Activated effector memory CD4-positive, alpha-beta T cell treated with Interleukin-2 at 50 U/mL for 16 hours (primary cell): Measurements from ENCODE around the gene PPM1A.
"Not testable (repeated sequence)": the region's sequence is repeated elsewhere in the genome, so short reads cannot be mapped to it uniquely, and the experiment has no call there.

Source experiments
- DNase-seq: peaks from one replicate; pipeline ENCODE4 v3.0.0-alpha.2; 2020

PPM1A gene

DNA sequence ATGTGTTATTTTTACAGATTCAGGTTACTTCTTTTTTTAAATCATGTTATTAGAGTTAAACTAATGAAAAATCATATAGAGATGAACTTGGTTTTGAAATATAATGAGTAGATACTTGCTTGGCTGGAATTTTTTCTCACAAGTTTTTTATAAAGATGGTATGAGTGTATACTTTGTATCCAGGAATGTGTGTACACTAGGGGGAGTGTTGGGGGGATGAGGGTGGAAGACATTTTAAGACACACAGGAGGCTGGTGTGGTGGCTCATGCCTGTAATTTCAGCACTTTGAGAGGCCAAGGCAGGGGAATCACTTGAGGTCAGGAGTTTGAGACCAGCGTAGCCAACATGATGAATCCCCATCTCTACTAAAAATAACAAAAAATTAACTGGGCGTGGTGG is 23.2 kb downstream of the PPM1A start:
- no peak for DNase-seq

DNA sequence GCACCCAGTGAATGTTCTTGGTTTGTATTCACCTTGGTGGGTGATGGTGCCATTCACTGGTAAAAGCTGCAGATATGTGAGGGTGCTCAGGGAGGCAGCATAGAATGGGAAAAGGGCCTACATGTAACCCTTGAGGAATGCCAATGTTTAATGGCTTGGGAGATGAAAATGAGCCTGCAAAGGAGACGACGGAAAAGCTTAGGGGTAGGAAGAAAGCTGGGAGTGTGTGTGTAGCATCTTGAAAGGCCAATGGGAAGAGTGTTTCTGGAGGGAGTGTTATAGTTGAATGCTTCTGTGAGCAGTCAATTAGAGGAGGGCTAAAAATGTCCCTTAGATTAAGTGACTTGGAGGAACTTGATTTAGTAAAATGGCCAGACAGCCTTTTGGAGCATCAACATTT is 24.9 kb downstream of the PPM1A start:
- no peak for DNase-seq

DNA sequence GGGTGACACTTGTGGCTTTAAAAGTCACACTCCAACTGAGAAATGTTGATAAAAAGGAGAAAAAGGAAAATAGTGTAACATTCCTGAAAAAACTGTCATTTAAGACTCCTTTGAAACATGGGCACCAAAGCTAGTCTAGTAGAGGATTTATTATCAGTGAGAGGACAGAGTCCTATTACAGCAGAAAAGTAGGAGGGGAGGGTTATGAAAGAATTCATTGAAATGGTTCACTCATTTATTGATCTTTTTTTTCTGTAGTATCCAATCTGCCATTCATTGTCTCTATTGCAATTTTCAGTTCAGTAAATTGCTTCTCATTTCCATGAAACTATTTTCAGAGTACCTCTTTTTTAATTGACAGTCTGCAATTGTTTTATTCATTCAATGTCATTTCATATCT is 25.4 kb downstream of the PPM1A start:
- DNase-seq = no peak

DNA sequence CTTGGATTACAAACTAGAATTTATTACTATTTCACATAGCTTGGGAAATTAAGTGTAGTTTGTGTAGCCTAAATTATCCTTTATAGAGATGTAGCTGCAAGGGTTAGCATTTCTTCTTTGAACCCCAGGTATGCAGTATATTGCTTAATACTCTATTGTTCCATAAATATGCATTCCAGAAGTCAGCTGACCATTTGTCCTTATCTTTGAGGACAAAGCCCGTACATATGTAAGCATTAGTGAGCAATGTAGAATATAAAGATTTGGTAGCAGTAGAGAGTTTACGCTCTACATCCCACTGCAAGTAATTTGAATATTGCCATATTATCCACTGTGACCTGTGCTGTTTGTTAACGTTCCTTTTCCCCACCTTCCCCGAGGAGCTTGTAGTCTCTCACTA is 26.9 kb downstream of the PPM1A start:
- DNase-seq = no peak

DNA sequence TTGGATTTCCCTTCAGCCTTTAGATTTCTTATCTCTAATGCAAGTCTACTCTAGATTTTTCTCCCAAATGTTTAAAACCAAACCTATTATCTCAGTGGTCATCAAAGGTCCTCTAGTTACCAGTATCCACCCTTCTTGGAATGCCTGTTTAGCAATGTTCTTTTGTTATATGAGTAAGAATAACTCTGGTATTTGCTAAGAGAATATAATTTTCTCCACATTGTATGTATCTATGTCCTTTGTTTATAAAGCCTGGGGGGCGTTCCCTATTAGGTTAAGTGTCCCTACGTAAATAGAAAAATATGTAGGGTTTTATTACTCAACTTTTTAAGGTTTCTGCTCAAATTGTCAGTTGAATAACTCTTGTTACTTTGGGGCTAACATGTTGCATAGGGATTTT is 27.3 kb downstream of the PPM1A start:
- no peak for DNase-seq

DNA sequence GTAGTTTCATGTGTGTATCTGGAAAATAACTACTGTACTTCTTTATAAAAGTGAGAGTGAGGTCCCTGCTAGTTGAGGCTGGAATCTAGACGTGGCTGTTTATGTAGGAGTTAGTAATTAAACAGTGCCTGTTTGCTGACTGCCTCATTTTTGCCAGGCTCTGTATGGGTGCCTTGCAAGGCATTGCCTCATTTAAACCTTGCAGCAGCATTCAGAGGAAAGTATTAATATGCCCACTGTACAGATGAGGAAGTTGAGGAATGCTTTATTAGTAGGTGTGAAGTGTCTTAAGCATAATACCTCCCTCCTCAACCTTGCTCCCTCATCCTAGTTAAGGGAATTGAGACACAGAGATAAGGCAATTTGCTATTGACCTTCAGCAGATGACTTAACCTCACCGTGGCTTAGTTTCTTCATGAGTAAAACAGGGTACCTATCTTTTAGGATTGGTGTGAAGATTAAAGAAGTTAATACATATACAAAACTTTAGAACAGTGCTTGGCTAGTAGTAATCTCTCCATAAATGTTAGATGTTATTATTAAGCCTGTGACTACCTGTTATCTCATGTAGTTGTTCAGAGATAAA is 28.7 kb downstream of the PPM1A start:
- DNase-seq = no peak

DNA sequence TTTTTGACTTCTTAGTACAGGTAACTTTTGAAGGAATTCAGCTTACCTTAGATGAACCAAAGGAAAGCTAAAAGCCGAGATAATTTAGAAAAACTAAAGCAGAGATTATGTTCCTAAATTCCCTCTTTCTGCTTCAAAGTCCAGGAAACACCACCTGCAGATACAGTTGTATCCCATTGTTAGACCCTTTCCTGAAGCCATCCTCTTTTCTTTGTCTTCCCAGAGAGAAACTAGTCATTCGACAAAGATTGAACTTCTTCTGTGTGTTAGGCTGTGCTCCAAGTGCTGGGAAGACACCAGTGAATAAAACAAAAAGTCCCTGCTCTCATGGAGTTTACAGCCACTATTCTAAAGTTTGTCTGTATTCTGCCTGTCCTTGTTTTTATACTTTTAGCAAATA is 29.3 kb downstream of the PPM1A start:
- DNase-seq = no peak

DNA sequence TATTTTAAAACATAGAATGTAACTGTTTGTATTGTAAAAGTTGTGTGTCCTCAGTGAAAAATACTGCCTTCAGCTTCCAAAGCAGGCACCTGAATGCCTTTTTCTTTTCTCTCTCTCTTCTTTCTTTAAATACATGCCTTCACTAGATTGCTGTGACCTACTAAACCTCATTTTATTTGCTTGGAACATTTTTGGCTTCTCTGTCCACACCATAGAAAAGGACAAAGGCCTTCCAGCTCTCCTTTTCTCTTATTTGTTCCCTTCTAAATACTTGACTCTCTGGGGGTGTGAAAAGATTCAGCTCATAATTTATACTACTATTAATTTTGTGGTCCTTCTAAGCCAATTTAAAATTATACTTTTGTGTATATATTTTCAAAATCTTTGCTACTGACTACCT is 38.4 kb downstream of the PPM1A start:
- DNase-seq = no peak

DNA sequence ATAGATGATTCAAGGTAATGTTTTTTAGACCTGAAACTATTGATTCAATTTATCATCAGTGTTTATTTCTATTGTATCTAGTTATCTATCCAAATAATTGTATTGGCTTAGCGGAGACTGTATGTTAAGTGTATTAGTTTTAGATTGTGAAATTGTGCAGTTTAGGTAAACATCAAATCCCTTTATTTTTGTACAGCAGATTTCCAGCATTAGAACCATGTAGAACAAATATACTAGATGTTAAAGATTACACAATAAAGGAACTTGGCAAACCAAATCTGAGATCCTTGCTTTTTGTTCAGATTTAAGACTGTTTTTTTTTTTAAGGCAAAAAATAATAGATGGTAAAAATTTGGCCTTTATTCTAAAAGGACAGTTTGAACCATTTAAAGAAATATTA is 39.3 kb downstream of the PPM1A start:
- DNase-seq = no peak

DNA sequence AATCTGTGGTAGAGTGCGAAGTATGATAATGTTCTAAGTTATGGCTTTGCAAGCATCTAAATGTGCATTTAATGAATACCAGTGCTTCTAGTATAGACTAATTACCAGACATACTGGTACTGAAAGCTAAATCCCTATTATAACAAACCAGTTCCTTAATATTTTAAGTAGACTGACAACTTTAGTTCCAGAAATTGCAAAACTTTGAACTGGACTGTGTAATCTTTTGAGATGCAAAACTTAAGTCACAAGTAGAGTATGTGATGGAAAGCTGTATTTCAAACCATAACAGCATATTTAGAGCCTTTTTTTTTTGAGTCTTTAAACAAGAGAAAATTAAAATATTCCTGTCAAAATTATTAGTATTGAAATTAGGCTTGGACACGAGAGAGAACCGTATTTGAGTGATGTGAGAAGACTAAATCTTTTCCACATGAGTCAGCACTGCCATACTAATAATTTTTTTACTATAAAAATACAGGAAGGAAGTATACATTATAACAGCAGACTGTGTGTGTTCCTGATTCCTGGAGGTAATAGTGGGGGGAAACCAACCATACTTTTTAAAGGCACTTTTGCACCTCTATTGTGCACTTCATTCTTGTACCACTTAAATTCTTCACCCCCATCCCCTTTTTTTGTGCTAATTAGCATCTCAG is 45.5 kb downstream of the PPM1A start:
- no peak for DNase-seq

DNA sequence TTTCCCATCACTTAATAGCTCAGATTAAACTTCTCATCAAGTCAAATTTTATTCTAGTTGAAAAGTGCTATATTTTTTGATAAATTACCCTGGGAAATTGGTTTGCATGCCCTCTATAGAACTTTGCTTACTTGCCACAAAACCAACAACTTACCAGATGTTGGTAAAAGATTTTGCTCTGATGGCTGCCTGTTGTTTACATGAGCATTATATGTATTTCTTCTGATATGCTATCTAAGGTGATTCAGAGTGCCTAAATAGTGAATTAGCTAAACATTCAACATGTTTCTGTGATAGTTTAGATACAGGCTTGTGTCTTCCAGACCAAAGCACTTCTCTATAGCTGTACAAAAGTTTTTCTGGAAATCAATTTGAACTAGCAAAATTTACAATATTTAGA is 51.0 kb downstream of the PPM1A start:
- no peak for DNase-seq

DNA sequence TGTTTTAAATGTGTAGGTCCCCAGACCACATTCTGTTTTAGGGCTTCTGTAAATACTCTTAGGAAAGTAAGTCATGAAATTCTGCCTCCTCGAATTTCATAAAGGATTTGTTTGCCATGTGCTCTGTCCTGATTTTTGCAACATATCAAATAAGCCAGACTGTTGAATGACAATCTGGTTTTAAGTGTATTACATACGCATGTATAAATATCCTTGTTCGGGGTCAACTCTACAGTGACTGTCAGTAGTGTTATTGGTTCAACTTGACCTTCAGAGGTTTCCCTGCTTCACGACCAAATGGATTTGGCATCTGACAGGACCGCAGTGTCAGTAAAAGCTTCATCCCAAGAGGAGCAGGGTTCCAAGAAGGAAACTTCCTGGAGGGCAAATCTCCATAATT is 52.7 kb downstream of the PPM1A start:
- DNase-seq = no peak

DNA sequence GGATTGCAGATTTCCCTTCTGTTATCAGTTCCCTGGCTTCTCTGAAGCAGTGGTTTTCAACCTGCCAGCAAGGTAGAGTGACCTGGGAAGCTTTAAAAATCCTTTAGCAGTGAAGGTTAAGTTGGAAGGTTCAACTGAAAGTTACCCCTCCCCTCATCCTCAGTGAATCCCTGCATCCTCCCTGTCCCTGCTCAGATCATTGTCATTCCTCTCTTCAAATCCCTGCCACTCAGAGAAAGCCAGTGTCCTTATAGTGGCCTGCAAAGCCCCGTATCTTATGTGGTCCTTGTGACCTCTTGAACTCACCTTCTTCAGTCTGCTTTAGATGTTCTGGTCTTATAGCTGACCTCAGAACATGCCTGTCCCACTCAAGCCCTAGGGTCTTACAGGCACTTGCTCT is 53.6 kb downstream of the PPM1A start:
- DNase-seq = no peak

DNA sequence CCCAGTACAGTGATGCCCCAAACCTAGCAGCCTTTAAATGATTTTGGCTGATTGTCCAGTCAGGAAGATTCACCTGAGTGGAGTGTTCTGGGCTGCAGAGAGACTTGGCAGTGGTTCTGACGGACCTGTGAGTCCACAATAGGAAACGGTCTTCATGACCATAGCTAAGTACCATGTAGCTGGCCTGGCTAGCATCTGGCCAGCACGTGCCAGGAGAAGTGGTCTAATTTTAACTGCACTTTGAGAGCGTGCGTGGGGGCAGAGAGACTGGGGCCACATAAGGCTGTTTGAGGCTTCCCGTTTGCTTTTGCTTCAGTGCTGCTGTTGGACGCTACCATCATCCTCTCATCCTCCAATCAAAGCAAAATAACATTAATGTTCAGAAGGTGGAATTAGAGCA is 54.7 kb downstream of the PPM1A start:
- DNase-seq = no peak

DNA sequence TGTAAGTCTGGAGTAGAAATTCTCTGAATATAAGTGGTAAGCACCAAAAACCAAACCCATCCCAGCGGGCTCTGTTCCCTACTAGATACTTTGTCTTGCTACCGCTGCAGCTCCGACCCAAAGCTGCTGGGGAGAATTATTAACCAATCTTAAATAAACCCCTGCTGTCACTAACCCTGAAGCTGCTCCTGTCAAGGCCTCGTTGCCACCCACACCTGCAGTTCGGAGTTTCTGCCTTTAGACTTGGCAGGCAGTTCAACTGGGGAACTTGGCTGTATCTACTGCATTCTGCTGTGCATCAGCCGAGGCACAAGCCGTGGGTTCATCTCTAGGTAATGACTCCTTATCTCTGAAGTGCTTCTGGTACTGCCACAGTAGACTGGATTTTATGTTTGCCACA is 55.5 kb downstream of the PPM1A start:
- no peak for DNase-seq

DNA sequence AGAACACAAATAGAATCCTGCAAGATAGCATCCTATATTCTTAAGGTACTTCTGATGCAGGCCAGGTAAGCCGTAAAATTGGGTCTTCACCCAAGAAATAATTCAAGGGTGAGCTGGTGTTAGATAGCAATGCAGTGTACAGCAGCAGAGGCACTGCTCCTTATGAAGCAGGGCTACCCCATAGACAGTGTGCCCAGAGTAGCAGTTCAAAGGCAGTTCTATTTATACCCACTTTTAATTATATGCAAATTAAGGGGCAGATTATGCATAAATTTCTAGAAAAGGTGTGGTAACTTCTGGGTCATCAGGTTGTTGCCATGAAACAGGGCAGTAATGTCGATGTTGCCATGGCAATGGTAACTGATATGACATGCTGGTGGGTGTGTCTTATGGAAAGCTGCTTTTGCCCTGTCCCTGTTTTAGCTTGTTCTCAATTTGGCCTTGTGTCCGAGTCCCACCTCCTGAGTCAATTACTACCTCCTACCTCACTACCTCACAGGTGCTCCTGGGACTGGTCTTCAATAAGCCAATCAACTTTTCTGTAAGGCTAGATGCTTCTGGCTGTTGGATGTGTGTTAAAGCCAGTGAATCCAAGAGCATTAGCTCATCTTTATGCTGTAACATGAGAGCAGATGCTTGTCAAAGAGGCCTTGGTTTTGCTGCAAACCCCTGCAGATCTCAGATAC is 61.0 kb downstream of the PPM1A start:
- no peak for DNase-seq

DNA sequence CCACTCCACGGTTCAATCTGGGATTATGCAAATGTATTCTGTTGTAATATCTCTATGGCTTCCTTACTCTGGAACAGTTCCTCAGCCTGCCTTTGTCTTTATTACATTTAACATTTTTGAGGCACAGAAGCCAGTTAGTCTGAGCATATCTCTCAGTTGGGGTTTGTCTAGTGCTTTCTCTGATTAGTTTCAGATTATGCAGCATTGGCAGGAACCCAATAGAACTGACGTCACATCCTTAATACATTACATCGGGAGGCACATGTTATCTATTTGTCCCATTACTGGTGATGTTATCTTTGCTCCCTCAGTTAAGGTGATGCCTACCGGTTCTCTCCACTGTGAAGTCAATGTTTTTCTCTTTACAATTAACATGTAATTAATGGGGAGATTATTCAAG is 62.4 kb downstream of the PPM1A start:
- DNase-seq = no peak

DNA sequence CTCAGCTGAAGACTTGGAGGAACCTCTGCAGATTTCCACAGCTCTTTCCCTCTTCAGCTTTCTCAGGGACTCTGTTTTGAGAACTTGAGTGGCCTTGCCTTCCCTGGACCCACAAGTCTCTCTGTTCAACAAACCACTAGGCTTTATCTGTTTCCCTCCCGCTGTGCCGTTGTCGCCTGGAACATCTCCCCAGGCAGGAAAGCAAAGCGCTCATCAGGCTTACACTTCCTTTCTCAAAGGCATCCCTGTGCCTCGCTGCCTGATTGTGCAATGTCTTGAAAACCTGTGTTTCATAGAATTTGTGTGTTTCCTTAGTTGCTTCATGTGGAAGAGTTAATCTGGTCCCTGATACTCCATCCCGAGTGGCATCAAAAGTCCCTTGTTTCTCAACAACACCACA is 64.1 kb downstream of the PPM1A start:
- DNase-seq = no peak

DNA sequence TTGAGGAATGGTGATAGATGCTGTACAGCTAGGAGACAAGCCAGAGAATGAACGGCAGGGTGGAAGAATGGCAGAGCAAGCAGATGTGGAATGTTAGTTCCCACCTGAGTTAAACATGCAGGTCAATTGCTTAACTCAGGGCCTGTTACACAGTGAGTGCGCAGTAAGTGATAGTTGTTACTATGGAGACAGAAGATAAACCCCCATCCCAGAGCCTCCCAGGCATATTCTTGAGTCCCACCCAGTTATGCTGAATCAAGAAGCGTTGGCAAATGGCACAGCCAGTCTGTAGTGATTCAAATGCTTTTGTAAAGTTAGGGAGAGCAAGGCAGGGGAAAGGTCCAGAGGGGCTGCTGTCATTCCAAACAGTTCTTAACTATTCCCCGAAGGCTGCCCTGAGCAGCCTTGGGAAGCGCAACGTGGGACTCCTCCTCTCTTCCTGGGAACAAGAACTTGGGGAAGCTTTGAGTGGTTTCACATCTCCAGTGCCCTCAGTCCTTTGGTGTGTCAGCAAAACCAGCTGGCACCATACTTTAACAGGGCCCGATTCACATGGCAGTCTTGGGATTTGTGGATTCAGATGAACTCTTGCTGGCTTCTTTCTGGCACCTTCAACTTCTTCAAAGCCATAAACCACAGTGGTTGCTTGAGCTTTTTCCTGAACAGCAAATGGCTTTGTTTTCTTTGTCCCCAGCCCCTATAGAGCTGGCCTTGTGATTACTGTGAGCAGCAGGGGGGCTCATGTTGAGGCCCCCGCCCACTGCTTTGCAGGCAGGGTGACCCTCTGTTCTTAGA is 66.4 kb downstream of the PPM1A start:
- no peak for DNase-seq

DNA sequence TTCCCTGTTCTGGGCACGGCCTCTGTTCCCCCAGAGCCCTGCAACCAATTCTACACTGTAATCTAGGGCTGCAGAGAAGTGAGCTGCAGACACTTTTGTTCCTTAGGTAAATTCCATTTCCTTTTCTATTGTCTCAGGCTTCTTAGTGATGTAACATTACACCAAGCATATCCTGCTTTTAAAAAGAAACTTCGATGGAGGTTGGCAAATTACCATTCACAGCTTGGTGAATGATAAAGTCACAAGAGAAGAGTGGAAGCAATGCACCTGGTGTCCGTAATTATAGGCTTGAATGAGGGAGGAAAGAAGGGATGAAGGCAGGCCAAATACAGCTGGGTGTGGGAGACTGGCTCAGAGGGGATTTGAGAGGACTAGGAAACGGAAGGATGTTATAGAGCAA is 68.6 kb downstream of the PPM1A start:
- DNase-seq = no peak

DNA sequence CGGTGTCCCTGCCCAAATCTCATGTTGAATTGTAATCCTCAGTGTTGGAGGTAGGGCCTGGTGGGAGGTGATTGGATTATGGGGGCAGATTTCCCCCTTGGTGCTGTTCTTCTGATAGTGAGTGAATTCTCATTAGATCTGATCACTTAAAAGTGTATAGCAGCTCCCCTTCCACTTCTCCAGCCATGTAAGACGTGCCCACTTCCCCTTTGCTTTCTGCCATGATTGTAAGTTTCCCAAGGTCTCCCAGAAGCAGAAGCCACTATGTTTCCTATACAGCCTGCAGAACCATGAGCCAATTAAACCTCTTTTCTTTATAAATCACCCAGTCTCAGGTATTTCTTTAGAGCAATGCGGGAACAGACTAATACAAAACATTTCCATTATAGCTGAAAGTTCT is 71.8 kb downstream of the PPM1A start:
- DNase-seq = not testable (repeated sequence)

DNA sequence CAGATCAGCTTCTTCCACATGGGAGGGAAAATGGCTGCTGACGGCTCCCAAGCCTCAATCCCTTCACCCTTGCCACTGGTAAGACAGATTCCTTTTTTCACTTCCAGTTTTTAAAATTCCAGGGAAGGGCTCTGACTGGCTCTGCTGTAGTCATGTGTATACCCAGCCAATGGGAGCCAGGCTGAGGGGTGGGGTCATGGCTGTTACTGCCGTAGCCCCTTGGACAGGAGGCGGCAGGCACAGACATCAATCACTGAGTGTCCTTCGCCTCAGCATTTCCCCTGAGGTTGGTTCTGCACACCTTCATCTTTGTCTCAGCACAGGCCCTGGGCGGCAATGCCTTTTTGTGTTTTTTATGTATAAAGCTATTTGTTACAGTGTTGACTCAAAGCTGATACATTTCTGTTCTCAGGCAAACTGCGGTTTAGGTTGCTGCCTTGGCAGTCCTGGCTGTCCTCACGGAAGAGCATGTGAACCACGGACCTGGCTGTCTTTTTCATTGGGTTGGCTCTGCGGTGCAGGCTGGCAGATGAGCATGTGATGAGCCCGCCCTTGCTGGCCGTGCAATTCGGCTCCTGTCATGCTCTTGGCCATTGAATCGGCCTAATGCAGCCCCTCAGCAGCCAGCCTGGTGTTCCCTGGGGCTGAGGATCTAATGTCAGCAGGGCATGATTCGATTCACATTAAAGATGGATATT is 74.3 kb downstream of the PPM1A start:
- DNase-seq = no peak

DNA sequence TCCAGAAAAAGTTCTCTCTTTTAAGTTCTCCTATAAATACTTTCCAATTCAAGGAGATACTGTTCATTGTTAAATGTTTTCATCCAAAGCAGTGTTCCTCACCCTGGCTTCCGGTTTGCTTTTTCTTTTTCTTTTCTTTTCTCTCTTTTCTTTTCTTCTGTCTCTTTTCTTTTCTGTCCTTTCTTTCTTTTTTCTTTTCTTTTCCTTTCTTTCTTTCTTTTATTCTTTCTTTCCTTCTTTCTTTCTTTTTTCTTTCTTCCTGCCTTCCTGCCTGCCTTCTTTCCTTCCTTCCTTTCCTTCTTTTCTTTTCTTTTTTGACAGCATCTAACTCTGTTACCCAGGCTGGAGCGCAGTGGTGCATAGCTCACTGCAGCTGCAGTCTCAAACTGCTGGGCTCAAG is 75.8 kb downstream of the PPM1A start:
- DNase-seq = no peak
